Adrenal gland (tissue), 12 donors: Measurements from ENCODE around the gene BCL11B. TPM values are rescaled to one million over a fixed set of nuclear protein-coding genes. Genes with fewer than 3 reads are reported as not detected.

Source experiments
- DNase-seq, 7 donors: peaks; one replicate each; pipeline ENCODE4 v3.0.0-alpha.2; 2019 to 2020
- H3K27ac ChIP-seq, 5 donors: fragments of 200-600 bp; sonication (generic) in 4 of 5; 1 replicate in 3 of 5; 2 replicates in 2 of 5; pipeline versions ENCODE4 v1.5.1 to v1.8.0; 2016 to 2020; ENCODE audit warnings: mild to moderate bottlenecking in 1 of 5
- H3K27me3 ChIP-seq: fragments of 200-600 bp; 2 replicates; pipeline ENCODE4 v1.8.0; 2021
- H3K36me3 ChIP-seq, 2 donors: fragments of 200-600 bp; replicated peaks in 1 of 2; 1 replicate in 1 of 2; 2 replicates in 1 of 2; pipeline versions ENCODE4 v1.5.1 to v1.8.0; 2018 to 2022
- H3K4me1 ChIP-seq, 2 donors: fragments of 200-600 bp; replicated peaks in 1 of 2; 1 replicate in 1 of 2; 2 replicates in 1 of 2; pipeline versions ENCODE4 v1.5.1 to v1.8.0; 2018 to 2021
- H3K4me3 ChIP-seq, 4 donors: fragments of 200-600 bp; sonication (generic) in 3 of 4; one replicate each; pipeline ENCODE4 v1.5.1; 2016 to 2018
- H3K9me3 ChIP-seq, 3 donors: fragments of 200-600 bp; sonication (generic) in 1 of 3; replicated peaks in 1 of 3; 1 replicate in 2 of 3; 2 replicates in 1 of 3; pipeline versions ENCODE4 v1.5.1 to v1.8.0; 2016 to 2021
- POLR2A ChIP-seq, 2 donors: fragments of 450-650 bp; IDR thresholded peaks; one replicate each; pipeline ENCODE4 v1.6.1; 2017; ENCODE audit warnings: antibody characterized with exemption in 2 of 2, mild to moderate bottlenecking in 2 of 2, moderate library complexity in 1 of 2
- WGBS, 4 donors: extraction: QIAGEN DNeasy Blood & Tissue Kit in 2 of 4; methylation state at CpG; one replicate each; pipeline versions ENCODE4 v1.1.5 to v1.1.7; 2013 to 2017; 5-methylcytosine and 5-hydroxymethylcytosine counted together
- intact Hi-C, 2 donors: fragments of 100-400 bp; cut with DNase I; formaldehyde crosslinking; loops; one replicate each; pipeline versions ENCODE4 v1.14.1 to v1.15.0; 2022 to 2023
- polyA plus RNA-seq, 3 donors: library from polyadenylated mRNA; stranded (reverse); fragments of 200-250 nt in 2 of 3; fragments of 350-450 nt in 1 of 3; fragmentation: Illumina TruSeq in 1 of 3; extraction: RNeasy Lipid Tissue Mini Kit (QIAGEN cat#74804) in 1 of 3; gene quantifications; one replicate each; pipeline ENCODE4 v1.2.3, GENCODE V29; 2013 to 2014
- total RNA-seq, 9 donors: library from RNA; depleted of rRNA in 4 of 9; stranded (reverse); fragments of >200 nt in 4 of 9; fragments of 120-200 nt in 1 of 9; fragmentation: NEBNext Ultra II Directional in 1 of 9; extraction: Animal tissue kit (Norgen Biotek cat#: 25700) in 1 of 9; gene quantifications; one replicate each; pipeline versions ENCODE4 v1.1.0 to v1.2.4, GENCODE V29; 2013 to 2023
- TF ChIP-seq, protein P1 (sequence below), 6 experiments: fragments of 450-650 bp in 4 of 6; fragments of 200-600 bp in 2 of 6; sonication (generic) in 1 of 6; IDR thresholded peaks; 1 replicate in 5 of 6; 2 replicates in 1 of 6; pipeline versions ENCODE4 v1.5.1 to v1.8.0; 2016 to 2021; ENCODE audit warnings: antibody characterized with exemption in 6 of 6, mild to moderate bottlenecking in 2 of 6, moderate library complexity in 1 of 6
- donor health status: healthy with polysubstance abuse.
- donor health status: Bipolar disorder and iron deficiency.
- donor health status: DM: yes; HTN: yes; CAD: no.
- donor health status: DM: no; HTN: no; CAD: no.
- donor health status: DM: no; HTN: no; CAD: no.
- donor health status: DM: yes; HTN: yes; CAD: no.

Gene BCL11B
- total and polyA plus RNA-seq, 12 donors: 0.24 to 3.2 (median 0.54) TPM

GRCh38 chr14:99267381-99267780 is 4.6 kb downstream of the BCL11B start:
- H3K4me1 ChIP-seq: peaks cover 0 to 13% of the 10 kb centered on the region in 2 donors
- no peak for DNase-seq
- H3K4me3 ChIP-seq: no peak overlapping the region
- WGBS, 4 donors: 49 to 54% (median 53%) methylated on average over 4 of the region's 4 CpGs
- no peaks in the 10 kb centered on the region for H3K9me3 ChIP-seq
- intact Hi-C loops: no loop called here
- no peak overlapping the region for H3K27ac ChIP-seq
- H3K27me3 ChIP-seq: peaks cover 65% of the 10 kb centered on the region
- no peaks in the 10 kb centered on the region for H3K36me3 ChIP-seq
- TF ChIP-seq, protein P1, sequence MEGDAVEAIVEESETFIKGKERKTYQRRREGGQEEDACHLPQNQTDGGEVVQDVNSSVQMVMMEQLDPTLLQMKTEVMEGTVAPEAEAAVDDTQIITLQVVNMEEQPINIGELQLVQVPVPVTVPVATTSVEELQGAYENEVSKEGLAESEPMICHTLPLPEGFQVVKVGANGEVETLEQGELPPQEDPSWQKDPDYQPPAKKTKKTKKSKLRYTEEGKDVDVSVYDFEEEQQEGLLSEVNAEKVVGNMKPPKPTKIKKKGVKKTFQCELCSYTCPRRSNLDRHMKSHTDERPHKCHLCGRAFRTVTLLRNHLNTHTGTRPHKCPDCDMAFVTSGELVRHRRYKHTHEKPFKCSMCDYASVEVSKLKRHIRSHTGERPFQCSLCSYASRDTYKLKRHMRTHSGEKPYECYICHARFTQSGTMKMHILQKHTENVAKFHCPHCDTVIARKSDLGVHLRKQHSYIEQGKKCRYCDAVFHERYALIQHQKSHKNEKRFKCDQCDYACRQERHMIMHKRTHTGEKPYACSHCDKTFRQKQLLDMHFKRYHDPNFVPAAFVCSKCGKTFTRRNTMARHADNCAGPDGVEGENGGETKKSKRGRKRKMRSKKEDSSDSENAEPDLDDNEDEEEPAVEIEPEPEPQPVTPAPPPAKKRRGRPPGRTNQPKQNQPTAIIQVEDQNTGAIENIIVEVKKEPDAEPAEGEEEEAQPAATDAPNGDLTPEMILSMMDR (IDR thresholded peaks at IDR 0.05): no peak
- TF ChIP-seq POLR2A (IDR thresholded peaks at IDR 0.05): no peak

DNA sequence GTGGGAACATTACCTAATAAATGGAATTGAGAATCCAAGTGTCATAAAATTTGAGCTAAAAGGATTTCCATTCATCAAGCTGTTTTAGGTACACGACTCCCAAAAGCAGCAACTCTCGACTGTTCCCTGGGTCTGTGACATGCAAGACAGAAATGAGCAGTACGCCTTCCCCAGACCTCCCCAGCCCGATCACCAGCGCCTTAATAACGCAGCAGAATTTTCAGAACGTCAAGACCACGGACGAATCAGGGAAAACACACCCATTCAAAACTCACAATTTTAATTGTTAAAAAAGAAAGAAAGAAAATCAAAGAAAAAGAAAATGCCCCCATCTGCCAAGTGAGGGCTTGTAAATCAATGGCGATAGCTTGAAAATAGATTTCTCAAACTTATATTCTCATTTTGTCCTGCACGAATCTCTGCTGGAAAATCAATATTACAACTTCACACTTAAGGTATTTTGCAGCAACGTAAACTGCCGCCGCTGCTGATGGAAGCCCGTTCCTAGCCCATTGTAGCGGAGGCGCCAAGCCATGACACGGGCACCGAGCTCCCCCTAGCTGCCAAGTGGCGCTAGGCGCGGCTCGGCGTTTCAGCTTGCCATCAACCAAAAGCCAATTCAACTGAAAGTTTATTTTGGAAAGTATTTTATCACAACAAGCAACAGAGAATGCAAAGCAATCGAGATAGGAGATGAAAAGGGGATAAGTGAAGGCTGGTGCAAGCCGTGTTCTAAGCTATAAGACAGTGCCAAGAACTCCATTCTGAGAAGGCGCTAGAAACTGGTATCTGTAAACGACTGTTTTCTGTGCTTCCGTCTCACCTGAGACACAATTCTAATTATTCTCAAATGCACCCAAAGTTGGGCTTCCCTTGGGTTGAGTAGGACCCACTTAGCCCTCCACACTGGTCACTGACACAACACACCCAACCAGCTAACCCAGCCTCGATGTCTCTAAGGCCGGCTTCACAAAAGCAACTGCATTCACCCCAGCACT is 5.5 kb downstream of the BCL11B start:
- WGBS, 4 donors: 15 to 18% (median 17%) methylated on average over 30 to 31 of the region's 31 CpGs
- Histone ChIP-seq H3K27ac (no peak overlapping the region), H3K36me3 (no peaks in the 10 kb centered on the region), H3K4me1 (peaks cover 0 to 8% of the 10 kb centered on the region in 2 donors), H3K4me3 (no peak overlapping the region), H3K27me3 (peaks cover 56% of the 10 kb centered on the region), H3K9me3 (no peaks in the 10 kb centered on the region)
- no peak for TF ChIP-seq POLR2A (IDR thresholded peaks at IDR 0.05)
- TF ChIP-seq, protein P1 (IDR thresholded peaks at IDR 0.05): peak; percentile 92 to 98 (median 95)
- DNase-seq: peak; percentile 58 to 86 (median 74)
- intact Hi-C loops: no loop called here

- intact Hi-C loops: no loop called here
- H3K4me1 ChIP-seq: no peaks in the 10 kb centered on the region
- H3K27me3 ChIP-seq: peaks cover 48% of the 10 kb centered on the region
- no peak overlapping the region for H3K27ac ChIP-seq
- H3K9me3 ChIP-seq: no peaks in the 10 kb centered on the region
- no peak for DNase-seq
- WGBS, 4 donors: 61 to 67% (median 64%) methylated on average over 10 of the region's 10 CpGs
- TF ChIP-seq, protein P1 (IDR thresholded peaks at IDR 0.05): no peak
- no peak for TF ChIP-seq POLR2A (IDR thresholded peaks at IDR 0.05)
- H3K4me3 ChIP-seq: no peak overlapping the region
- H3K36me3 ChIP-seq: no peaks in the 10 kb centered on the region
These were observed 6.4 kb downstream of the BCL11B start for GRCh38 chr14:99265571-99265970.

- no peaks in the 10 kb centered on the region for H3K4me1 ChIP-seq
- peaks cover 42% of the 10 kb centered on the region for H3K27me3 ChIP-seq
- H3K27ac ChIP-seq: no peak overlapping the region
- H3K36me3 ChIP-seq: no peaks in the 10 kb centered on the region
- intact Hi-C loops: no loop called here
- no peak for TF ChIP-seq POLR2A (IDR thresholded peaks at IDR 0.05)
- DNase-seq: no peak
- no peak overlapping the region for H3K4me3 ChIP-seq
- H3K9me3 ChIP-seq: no peaks in the 10 kb centered on the region
- 64 to 78% (median 64%) methylated on average over 17 of the region's 17 CpGs for whole genome bisulfite sequencing, 4 donors
These were observed 7.1 kb downstream of the BCL11B start for GRCh38 chr14:99264691-99265450.
